ENCODE data around the gene SULF2. TPM values are rescaled to one million over a fixed set of nuclear protein-coding genes. Genes with fewer than 3 reads are reported as not detected.
A peak's percentile ranks its signal among the peaks of the same experiment; 100 is the strongest.

Gene SULF2
- total and polyA plus RNA-seq, 2 of the 13 experiments (the other 11 are each of a cell fraction or from before 2014, with no cell fraction given): 7.2 to 50.9 TPM

DNA sequence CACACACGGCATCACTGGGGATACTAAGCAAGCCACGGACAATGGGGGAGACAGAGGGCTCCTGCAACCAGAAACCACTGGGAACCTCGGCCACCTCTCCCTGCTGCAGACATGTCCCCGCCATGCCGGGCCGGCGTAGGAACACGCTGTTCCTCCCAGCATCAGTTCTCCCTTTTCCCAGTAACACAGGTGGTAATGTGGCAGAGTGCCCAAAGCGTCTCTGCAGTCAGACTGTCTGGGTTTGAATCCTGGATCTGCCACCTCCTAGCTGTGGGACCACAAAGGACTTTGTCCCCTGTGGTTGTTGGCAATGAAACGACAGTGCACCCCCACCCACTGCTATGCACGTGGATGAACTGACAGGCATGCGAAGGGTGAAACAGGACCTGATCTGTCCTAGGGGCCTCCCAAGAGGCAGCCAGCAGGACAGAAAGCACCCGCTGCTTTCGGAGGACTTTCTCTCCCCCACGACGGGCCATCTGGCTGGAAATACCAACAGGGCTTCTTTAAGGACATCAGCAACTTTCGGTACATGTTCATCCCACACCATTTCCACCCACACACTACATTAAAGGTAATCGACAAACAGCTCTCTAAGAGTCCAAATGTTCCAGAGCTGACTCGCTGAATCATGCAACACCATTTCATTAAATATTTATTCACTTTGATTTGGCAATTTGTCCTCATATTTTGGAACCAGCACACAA lies 74.1 kb downstream of the SULF2 start (continued):
- TF ChIP-seq, protein P1, sequence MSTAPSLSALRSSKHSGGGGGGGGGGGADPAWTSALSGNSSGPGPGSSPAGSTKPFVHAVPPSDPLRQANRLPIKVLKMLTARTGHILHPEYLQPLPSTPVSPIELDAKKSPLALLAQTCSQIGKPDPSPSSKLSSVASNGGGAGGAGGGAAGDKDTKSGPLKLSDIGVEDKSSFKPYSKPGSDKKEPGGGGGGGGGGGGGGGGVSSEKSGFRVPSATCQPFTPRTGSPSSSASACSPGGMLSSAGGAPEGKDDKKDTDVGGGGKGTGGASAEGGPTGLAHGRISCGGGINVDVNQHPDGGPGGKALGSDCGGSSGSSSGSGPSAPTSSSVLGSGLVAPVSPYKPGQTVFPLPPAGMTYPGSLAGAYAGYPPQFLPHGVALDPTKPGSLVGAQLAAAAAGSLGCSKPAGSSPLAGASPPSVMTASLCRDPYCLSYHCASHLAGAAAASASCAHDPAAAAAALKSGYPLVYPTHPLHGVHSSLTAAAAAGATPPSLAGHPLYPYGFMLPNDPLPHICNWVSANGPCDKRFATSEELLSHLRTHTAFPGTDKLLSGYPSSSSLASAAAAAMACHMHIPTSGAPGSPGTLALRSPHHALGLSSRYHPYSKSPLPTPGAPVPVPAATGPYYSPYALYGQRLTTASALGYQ (CRISPR knock-in tag; IDR thresholded peaks at IDR 0.05): no peak
- TF ChIP-seq, protein P2, sequence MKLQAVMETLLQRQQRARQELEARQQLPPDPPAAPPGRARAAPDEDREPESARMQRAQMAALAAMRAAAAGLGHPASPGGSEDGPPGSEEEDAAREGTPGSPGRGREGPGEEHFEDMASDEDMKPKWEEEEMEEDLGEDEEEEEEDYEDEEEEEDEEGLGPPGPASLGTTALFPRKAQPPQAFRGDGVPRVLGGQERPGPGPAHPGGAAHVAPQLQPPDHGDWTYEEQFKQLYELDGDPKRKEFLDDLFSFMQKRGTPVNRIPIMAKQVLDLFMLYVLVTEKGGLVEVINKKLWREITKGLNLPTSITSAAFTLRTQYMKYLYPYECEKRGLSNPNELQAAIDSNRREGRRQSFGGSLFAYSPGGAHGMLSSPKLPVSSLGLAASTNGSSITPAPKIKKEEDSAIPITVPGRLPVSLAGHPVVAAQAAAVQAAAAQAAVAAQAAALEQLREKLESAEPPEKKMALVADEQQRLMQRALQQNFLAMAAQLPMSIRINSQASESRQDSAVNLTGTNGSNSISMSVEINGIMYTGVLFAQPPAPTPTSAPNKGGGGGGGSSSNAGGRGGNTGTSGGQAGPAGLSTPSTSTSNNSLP (IDR thresholded peaks at IDR 0.05; ENCODE audit: low read depth, low read length): no peak
- TF ChIP-seq NRL (CRISPR knock-in tag; IDR thresholded peaks at IDR 0.05; ENCODE audit: borderline replicate concordance) (peak; percentile 95), ZNF333 (CRISPR knock-in tag; IDR thresholded peaks at IDR 0.05; ENCODE audit: borderline replicate concordance) (peak; percentile 53; the same call in 1 of the 2 replicates), ATAD3A (CRISPR knock-in tag; IDR thresholded peaks at IDR 0.05) (no peak), SP5 (CRISPR knock-in tag; IDR thresholded peaks at IDR 0.05; ENCODE audit: borderline replicate concordance, low read depth) (peak; percentile 74), SUZ12 (IDR thresholded peaks at IDR 0.05; ENCODE audit: low read depth, low read length) (no peak), ZIK1 (CRISPR knock-in tag; IDR thresholded peaks at IDR 0.05; ENCODE audit: borderline replicate concordance, low read depth) (no peak), REPIN1 (CRISPR knock-in tag; IDR thresholded peaks at IDR 0.05; ENCODE audit: borderline replicate concordance, low read depth) (peak; percentile 92), RARA (CRISPR knock-in tag; IDR thresholded peaks at IDR 0.05) (peak; percentile 74), MEIS1 (CRISPR knock-in tag; IDR thresholded peaks at IDR 0.05; ENCODE audit: borderline replicate concordance) (peak; percentile 96; the same call in 1 of the 2 replicates), ZNF234 (CRISPR knock-in tag; conservative IDR thresholded peaks at IDR 0.05) (no peak), EHMT2 (IDR thresholded peaks at IDR 0.05; ENCODE audit: borderline replicate concordance, low read depth, low read length) (peak; percentile 90; the same call in 1 of the 2 replicates), CEBPB (IDR thresholded peaks at IDR 0.05; ENCODE audit: borderline replicate concordance, low read depth, low read length) (peak; percentile 38; the same call in 1 of the 2 replicates), ZNF672 (CRISPR knock-in tag; IDR thresholded peaks at IDR 0.05) (no peak), ZNF382 (CRISPR knock-in tag; IDR thresholded peaks at IDR 0.05; ENCODE audit: borderline replicate concordance) (no peak), KDM1A (CRISPR knock-in tag; IDR thresholded peaks at IDR 0.05) (peak; percentile 84), ZNF850 (CRISPR knock-in tag; conservative IDR thresholded peaks at IDR 0.05) (no peak)
- TF ChIP-seq, protein P3, sequence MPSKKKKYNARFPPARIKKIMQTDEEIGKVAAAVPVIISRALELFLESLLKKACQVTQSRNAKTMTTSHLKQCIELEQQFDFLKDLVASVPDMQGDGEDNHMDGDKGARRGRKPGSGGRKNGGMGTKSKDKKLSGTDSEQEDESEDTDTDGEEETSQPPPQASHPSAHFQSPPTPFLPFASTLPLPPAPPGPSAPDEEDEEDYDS (CRISPR knock-in tag; IDR thresholded peaks at IDR 0.05): peak; percentile 67; the same call in 1 of the 2 replicates
- TF ChIP-seq, protein P4, sequence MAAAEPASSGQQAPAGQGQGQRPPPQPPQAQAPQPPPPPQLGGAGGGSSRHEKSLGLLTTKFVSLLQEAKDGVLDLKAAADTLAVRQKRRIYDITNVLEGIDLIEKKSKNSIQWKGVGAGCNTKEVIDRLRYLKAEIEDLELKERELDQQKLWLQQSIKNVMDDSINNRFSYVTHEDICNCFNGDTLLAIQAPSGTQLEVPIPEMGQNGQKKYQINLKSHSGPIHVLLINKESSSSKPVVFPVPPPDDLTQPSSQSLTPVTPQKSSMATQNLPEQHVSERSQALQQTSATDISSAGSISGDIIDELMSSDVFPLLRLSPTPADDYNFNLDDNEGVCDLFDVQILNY (CRISPR knock-in tag; conservative IDR thresholded peaks at IDR 0.05): no peak
- TF ChIP-seq, protein P5, sequence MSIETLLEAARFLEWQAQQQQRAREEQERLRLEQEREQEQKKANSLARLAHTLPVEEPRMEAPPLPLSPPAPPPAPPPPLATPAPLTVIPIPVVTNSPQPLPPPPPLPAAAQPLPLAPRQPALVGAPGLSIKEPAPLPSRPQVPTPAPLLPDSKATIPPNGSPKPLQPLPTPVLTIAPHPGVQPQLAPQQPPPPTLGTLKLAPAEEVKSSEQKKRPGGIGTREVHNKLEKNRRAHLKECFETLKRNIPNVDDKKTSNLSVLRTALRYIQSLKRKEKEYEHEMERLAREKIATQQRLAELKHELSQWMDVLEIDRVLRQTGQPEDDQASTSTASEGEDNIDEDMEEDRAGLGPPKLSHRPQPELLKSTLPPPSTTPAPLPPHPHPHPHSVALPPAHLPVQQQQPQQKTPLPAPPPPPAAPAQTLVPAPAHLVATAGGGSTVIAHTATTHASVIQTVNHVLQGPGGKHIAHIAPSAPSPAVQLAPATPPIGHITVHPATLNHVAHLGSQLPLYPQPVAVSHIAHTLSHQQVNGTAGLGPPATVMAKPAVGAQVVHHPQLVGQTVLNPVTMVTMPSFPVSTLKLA (IDR thresholded peaks at IDR 0.05): peak; percentile 93
- TF ChIP-seq, protein P6, sequence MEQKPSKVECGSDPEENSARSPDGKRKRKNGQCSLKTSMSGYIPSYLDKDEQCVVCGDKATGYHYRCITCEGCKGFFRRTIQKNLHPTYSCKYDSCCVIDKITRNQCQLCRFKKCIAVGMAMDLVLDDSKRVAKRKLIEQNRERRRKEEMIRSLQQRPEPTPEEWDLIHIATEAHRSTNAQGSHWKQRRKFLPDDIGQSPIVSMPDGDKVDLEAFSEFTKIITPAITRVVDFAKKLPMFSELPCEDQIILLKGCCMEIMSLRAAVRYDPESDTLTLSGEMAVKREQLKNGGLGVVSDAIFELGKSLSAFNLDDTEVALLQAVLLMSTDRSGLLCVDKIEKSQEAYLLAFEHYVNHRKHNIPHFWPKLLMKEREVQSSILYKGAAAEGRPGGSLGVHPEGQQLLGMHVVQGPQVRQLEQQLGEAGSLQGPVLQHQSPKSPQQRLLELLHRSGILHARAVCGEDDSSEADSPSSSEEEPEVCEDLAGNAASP (CRISPR knock-in tag; IDR thresholded peaks at IDR 0.05; ENCODE audit: borderline replicate concordance): peak; percentile 84; the same call in 1 of the 2 replicates

All from HepG2 (cell line).